DOHH2 (cell line): Measurements from ENCODE around the gene AFAP1L1.

Experiments
- CTCF ChIP-seq: fragments of 200-600 bp; sonication (generic); IDR thresholded peaks from one replicate; pipeline ENCODE4 v1.5.1; 2014; ENCODE audit warnings: antibody characterized with exemption, mild to moderate bottlenecking, low read depth, low read length; ENCODE audit not compliant: poor library complexity, severe bottlenecking
- EZH2phosphoT487 ChIP-seq: fragments of 200-600 bp; sonication (generic); IDR thresholded peaks from 2 replicates; pipeline ENCODE4 v1.6.1; 2017; ENCODE audit warnings: borderline replicate concordance, mild to moderate bottlenecking, antibody characterized with exemption, low read length, moderate library complexity, mixed read lengths

- TF ChIP-seq CTCF (no peak), EZH2phosphoT487 (no peak)
Measured at GRCh38 chr5:149288436-149288835, 16.8 kb downstream of the AFAP1L1 start.
